ENCODE measurements around the gene PDE6C. TPM values are rescaled to one million over a fixed set of nuclear protein-coding genes. Genes with fewer than 3 reads are reported as not detected.

The PDE6C gene
- total RNA-seq, 1 experiment from 2014 or later, result not detected

DNA sequence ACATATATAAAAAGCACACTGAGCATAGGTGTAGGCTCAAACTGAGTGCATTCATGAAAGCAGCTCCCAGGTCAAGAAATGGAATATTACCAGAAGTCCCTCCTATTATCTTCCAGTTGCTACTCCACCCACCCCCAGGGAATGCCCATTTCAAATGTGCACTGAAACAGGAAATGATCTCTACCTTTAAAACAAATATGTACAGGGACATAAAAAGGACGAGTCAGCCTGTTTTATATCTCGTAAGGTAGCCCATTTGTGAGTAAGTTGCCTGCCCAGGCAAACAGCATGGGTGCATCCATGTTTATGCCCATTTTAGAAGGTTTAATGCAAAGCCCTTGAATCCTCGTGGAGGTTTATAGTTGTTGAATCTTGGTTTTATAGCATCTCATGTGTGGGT is 35.4 kb upstream of the PDE6C start:
- Mint-ChIP-seq H3K27me3 (ENCODE audit: low read depth) (peaks cover 29% of the 10 kb centered on the region), H3K27ac (no peak overlapping the region), H3K4me1 (no peaks in the 10 kb centered on the region), H3K4me3 (no peak overlapping the region), H3K9me3 (peaks cover 9% of the 10 kb centered on the region; the same call in 1 of the 2 replicates), H3K36me3 (no peaks in the 10 kb centered on the region)
- ATAC-seq, result no peak
- no peak for DNase-seq (ENCODE audit: low spot score)
- ChIA-PET POLR2A (no interaction called here), CTCF (interaction anchor here (1.2 to 1.3 kb wide), 2 partner anchors 19 to 22 kb away, joined by 4 to 5 read pairs; no protein-coding TSS in a partner anchor)
- no peak for TF ChIP-seq ZBTB21 (CRISPR knock-in tag; IDR thresholded peaks at IDR 0.05; ENCODE audit: borderline replicate concordance)
- no peak for TF ChIP-seq GRHL2 (CRISPR knock-in tag; IDR thresholded peaks at IDR 0.05; ENCODE audit: insufficient replicate concordance, severe bottlenecking)

DNA sequence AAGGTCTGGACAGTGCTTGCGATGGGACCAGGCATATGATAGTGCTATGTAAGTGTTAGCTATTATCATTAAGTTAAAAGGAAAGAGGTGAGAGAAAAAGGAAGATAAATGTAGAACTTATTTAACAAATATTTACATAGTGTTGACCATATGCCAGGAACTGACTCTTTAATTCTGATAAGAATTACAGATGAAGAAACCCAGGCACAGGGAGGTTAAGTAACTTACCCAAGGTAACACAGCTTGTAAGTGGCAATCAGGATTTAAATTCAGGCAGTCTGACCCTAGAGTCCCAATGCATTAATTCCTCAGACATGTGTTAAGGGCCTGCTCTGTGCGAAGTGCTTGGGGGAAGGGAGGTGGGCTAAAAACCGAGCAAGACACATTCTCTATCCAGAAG is 34.8 kb upstream of the PDE6C start:
- H3K27me3 Mint-ChIP-seq (ENCODE audit: low read depth), result peaks cover 22% of the 10 kb centered on the region
- ATAC-seq, result no peak
- H3K9me3 Mint-ChIP-seq, result peaks cover 9% of the 10 kb centered on the region; the same call in 1 of the 2 replicates
- ChIA-PET CTCF (interaction anchor here (1.3 kb wide), 1 partner anchor 23 kb away, joined by 5 read pairs; no protein-coding TSS in a partner anchor), POLR2A (no interaction called here)
- no peak overlapping the region for H3K4me3 Mint-ChIP-seq
- no peak for DNase-seq (ENCODE audit: low spot score)
- H3K4me1 Mint-ChIP-seq, result no peaks in the 10 kb centered on the region
- no peaks in the 10 kb centered on the region for H3K36me3 Mint-ChIP-seq
- TF ChIP-seq HMGA2 (CRISPR knock-in tag; IDR thresholded peaks at IDR 0.05) (no peak), IRF2 (CRISPR knock-in tag; IDR thresholded peaks at IDR 0.05; ENCODE audit: borderline replicate concordance, low read depth) (no peak), GRHL2 (CRISPR knock-in tag; IDR thresholded peaks at IDR 0.05; ENCODE audit: insufficient replicate concordance, severe bottlenecking) (no peak), CBFB (CRISPR knock-in tag; IDR thresholded peaks at IDR 0.05; ENCODE audit: low read depth) (no peak)
- TF ChIP-seq, protein P1, sequence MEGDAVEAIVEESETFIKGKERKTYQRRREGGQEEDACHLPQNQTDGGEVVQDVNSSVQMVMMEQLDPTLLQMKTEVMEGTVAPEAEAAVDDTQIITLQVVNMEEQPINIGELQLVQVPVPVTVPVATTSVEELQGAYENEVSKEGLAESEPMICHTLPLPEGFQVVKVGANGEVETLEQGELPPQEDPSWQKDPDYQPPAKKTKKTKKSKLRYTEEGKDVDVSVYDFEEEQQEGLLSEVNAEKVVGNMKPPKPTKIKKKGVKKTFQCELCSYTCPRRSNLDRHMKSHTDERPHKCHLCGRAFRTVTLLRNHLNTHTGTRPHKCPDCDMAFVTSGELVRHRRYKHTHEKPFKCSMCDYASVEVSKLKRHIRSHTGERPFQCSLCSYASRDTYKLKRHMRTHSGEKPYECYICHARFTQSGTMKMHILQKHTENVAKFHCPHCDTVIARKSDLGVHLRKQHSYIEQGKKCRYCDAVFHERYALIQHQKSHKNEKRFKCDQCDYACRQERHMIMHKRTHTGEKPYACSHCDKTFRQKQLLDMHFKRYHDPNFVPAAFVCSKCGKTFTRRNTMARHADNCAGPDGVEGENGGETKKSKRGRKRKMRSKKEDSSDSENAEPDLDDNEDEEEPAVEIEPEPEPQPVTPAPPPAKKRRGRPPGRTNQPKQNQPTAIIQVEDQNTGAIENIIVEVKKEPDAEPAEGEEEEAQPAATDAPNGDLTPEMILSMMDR (IDR thresholded peaks at IDR 0.05), result no peak
- TF ChIP-seq, protein P2, sequence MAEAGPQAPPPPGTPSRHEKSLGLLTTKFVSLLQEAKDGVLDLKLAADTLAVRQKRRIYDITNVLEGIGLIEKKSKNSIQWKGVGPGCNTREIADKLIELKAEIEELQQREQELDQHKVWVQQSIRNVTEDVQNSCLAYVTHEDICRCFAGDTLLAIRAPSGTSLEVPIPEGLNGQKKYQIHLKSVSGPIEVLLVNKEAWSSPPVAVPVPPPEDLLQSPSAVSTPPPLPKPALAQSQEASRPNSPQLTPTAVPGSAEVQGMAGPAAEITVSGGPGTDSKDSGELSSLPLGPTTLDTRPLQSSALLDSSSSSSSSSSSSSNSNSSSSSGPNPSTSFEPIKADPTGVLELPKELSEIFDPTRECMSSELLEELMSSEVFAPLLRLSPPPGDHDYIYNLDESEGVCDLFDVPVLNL (CRISPR knock-in tag; IDR thresholded peaks at IDR 0.05; ENCODE audit: borderline replicate concordance, low read depth), result no peak
- TF ChIP-seq, protein P3, sequence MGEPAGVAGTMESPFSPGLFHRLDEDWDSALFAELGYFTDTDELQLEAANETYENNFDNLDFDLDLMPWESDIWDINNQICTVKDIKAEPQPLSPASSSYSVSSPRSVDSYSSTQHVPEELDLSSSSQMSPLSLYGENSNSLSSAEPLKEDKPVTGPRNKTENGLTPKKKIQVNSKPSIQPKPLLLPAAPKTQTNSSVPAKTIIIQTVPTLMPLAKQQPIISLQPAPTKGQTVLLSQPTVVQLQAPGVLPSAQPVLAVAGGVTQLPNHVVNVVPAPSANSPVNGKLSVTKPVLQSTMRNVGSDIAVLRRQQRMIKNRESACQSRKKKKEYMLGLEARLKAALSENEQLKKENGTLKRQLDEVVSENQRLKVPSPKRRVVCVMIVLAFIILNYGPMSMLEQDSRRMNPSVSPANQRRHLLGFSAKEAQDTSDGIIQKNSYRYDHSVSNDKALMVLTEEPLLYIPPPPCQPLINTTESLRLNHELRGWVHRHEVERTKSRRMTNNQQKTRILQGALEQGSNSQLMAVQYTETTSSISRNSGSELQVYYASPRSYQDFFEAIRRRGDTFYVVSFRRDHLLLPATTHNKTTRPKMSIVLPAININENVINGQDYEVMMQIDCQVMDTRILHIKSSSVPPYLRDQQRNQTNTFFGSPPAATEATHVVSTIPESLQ (CRISPR knock-in tag; IDR thresholded peaks at IDR 0.05), result no peak
- H3K27ac Mint-ChIP-seq, result no peak overlapping the region

DNA sequence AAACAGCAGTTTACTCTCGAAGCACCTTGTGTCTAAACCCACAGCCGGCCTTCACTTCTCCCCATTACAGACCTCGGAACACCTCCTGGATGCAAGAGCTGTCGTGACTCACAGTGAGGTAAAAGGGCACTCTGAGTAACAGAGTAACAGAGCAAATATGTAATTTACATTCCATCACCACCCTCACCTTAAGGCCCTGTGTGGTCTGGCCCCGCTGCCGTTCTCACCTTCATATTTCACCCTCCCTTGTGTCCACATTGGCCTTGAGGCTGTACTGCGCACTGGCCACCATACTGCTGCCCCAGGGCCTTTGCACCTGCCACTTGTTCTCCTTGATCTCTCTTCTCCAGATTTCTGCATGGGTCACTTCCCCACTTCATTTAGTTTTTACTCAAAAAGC is 33.2 kb upstream of the PDE6C start:
- ChIA-PET POLR2A (no interaction called here), CTCF (interaction anchor here (1.0 kb wide), 1 partner anchor 24 kb away, joined by 3 read pairs; no protein-coding TSS in a partner anchor)
- Mint-ChIP-seq H3K4me1 (no peaks in the 10 kb centered on the region), H3K27me3 (ENCODE audit: low read depth) (peaks cover 13% of the 10 kb centered on the region), H3K4me3 (no peak overlapping the region), H3K36me3 (no peaks in the 10 kb centered on the region), H3K9me3 (peaks cover 9% of the 10 kb centered on the region; the same call in 1 of the 2 replicates), H3K27ac (no peak overlapping the region)
- no peak for TF ChIP-seq NFYB (CRISPR knock-in tag; conservative IDR thresholded peaks at IDR 0.05; ENCODE audit: low read depth)
- no peak for TF ChIP-seq TCF7 (CRISPR knock-in tag; IDR thresholded peaks at IDR 0.05; ENCODE audit: low read depth)
- TF ChIP-seq NR3C1 (CRISPR knock-in tag; conservative IDR thresholded peaks at IDR 0.05; ENCODE audit: low read depth), result no peak
- TF ChIP-seq ZNF416 (CRISPR knock-in tag; IDR thresholded peaks at IDR 0.05), result no peak
- TF ChIP-seq ZNF219 (CRISPR knock-in tag; IDR thresholded peaks at IDR 0.05; ENCODE audit: borderline replicate concordance), result no peak
- TF ChIP-seq STAT6 (CRISPR knock-in tag; conservative IDR thresholded peaks at IDR 0.05; ENCODE audit: low read depth), result no peak
- no peak for TF ChIP-seq GTF2I (CRISPR knock-in tag; conservative IDR thresholded peaks at IDR 0.05)
- ATAC-seq, result no peak
- no peak for DNase-seq (ENCODE audit: low spot score)
